ENCODE data around the gene TXNRD2. TPM values are rescaled to one million over a fixed set of nuclear protein-coding genes. Genes with fewer than 3 reads are reported as not detected.

TXNRD2 gene
- total and polyA plus RNA-seq, 8 donors: 9.6 to 41.6 (median 14.8) TPM

DNA sequence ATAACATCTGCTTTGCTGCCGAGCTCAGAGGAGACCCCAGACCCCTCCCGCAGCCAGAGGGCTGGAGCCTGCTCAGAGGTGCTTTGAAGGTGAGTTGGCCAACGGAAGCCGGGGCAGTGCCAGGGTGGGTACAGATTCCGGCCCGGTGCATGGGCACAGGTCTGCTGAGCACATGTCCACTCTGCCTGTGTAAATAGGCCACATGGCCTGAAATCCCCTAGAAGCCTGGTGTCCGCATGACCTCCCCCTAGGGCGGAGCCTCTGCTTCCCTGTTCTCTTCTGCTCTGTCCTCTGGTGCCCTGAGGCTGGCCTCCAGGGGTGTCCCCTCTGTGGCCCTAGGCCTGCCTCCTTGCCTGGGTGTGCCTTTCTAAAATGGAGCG lies 19.6 kb upstream of the TXNRD2 start:
- DNase-seq (peak in 2 of 6 donors; percentile 32 to 67), ATAC-seq (no peak), FAIRE-seq (no peak)
- intact Hi-C loops (cut with DNase I): no loop called here
- Histone ChIP-seq H3K9me3 (no peaks in the 10 kb centered on the region), H3K4me1 (peaks cover 2 to 39% (median 21%) of the 10 kb centered on the region in 3 donors), H3K27ac (peak overlapping the region in 1 of 4 donors; percentile 84), H3K4me3 (no peak overlapping the region), H3K36me3 (no peaks in the 10 kb centered on the region), H3K27me3 (no peaks in the 10 kb centered on the region)
- TF ChIP-seq, protein P1, sequence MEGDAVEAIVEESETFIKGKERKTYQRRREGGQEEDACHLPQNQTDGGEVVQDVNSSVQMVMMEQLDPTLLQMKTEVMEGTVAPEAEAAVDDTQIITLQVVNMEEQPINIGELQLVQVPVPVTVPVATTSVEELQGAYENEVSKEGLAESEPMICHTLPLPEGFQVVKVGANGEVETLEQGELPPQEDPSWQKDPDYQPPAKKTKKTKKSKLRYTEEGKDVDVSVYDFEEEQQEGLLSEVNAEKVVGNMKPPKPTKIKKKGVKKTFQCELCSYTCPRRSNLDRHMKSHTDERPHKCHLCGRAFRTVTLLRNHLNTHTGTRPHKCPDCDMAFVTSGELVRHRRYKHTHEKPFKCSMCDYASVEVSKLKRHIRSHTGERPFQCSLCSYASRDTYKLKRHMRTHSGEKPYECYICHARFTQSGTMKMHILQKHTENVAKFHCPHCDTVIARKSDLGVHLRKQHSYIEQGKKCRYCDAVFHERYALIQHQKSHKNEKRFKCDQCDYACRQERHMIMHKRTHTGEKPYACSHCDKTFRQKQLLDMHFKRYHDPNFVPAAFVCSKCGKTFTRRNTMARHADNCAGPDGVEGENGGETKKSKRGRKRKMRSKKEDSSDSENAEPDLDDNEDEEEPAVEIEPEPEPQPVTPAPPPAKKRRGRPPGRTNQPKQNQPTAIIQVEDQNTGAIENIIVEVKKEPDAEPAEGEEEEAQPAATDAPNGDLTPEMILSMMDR (IDR thresholded peaks at IDR 0.05): no peak
- 77 to 95% methylated on average over 9 of the region's 9 CpGs for WGBS, 2 donors

- FAIRE-seq: no peak
- Histone ChIP-seq H3K9me3 (no peaks in the 10 kb centered on the region), H3K4me3 (no peak overlapping the region), H3K27me3 (no peaks in the 10 kb centered on the region), H3K36me3 (no peaks in the 10 kb centered on the region), H3K4me1 (peaks cover 2 to 39% (median 21%) of the 10 kb centered on the region in 3 donors), H3K27ac (peak overlapping the region in 1 of 4 donors; percentile 77)
- intact Hi-C loops (cut with DNase I): no loop called here
- ATAC-seq: no peak
- DNase-seq: peak in 2 of 6 donors; percentile 39 to 40
- WGBS, 2 donors: 86 to 87% methylated on average over 12 of the region's 12 CpGs
- TF ChIP-seq, protein P1 (IDR thresholded peaks at IDR 0.05): no peak
Measured at GRCh38 chr22:19960491-19961200, 19.0 kb upstream of the TXNRD2 start.

DNA sequence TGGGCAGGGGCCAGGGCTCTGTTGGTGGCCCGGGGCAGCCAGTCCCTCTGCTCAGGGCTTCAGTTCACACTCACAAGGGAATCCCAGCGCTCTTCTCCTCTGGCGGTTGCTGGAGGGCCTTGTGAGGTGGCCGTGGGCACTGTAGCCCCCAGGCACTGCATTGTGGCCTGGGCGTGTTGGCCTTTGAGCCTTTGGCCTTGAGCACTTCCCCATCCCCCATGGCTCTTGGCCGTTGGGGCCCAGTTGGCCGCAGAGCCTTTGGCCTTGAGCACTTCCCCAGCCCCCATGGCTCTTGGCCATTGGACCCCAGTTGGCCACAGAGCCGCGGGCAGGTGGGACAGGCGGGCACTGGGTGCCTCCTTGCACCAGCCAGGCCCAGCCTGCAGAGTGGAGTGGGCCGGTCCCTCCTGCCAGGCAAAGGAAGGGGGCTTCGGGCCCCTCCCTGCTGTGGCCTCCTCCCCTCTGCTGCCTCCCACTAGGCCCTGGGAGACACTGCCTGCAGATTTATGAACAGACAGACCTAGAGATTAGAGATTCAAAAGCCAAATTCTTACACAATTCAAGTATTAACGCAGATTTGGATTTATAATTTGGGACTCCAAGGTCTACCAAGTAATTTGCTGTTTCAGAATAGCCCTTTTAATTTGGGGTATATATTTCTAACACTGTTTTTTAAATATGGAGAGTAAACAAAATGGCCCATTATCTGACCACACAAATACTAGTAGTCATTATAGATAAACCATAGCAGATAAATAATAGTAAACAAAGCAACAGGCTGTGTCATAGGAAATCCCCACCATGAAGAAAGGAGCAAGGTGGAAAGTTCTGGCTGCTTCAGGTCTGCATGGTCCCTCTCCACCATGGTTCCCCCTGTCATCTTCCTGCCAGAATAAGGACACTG lies 18.2 kb upstream of the TXNRD2 start:
- Histone ChIP-seq H3K27ac (peak overlapping the region in 1 of 4 donors; percentile 77), H3K27me3 (no peaks in the 10 kb centered on the region), H3K4me3 (peak overlapping the region in 2 of 4 donors; percentile 17 to 31), H3K4me1 (peaks cover 2 to 39% (median 21%) of the 10 kb centered on the region in 3 donors), H3K9me3 (no peaks in the 10 kb centered on the region), H3K36me3 (no peaks in the 10 kb centered on the region)
- intact Hi-C loops (cut with DNase I): no loop called here
- TF ChIP-seq, protein P1 (IDR thresholded peaks at IDR 0.05): no peak
- DNase-seq (peak in 3 of 6 donors; percentile 42 to 69 (median 62)), FAIRE-seq (no peak), ATAC-seq (peak in 1 of 4 donors; percentile 36)
- WGBS, 2 donors: 27 to 31% methylated on average over 7 to 13 of the region's 13 CpGs

DNA sequence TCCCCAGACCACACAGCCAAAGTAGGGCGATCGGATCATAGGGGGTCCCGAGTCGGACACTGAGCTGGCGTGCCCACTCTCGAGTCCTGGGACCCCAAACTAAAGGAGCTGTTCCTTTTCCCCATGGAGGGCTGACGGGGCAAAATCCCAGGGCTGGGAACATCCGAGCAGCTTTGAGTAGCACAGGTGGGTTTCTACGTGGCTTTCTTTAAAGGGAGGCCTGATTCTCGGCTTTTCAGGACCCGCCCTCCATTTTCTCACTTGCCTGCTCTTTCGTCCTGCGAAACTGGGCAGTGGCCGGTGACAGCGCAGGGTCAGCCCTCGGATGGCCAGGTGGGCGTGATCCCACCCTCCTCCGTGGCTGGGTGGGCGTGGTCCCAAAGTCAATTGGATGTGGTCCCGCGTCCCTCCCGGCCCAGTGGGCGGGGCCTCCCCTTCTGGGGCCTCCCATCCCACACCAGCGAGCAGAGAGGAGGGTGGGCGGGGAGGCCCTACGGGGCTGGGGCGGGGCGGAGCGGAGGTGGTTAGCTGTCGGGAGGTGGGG lies 17.5 kb upstream of the TXNRD2 start:
- intact Hi-C loops (cut with DNase I): no loop called here
- FAIRE-seq (no peak), ATAC-seq (peak; percentile 20 to 72 (median 49)), DNase-seq (peak; percentile 65 to 88 (median 85))
- no peaks in the 10 kb centered on the region for H3K27me3 ChIP-seq
- peak overlapping the region in 2 of 4 donors; percentile 22 to 77 for H3K27ac ChIP-seq
- H3K4me3 ChIP-seq: peak overlapping the region in 2 of 4 donors; percentile 17 to 31
- H3K9me3 ChIP-seq: no peaks in the 10 kb centered on the region
- TF ChIP-seq, protein P1 (IDR thresholded peaks at IDR 0.05): no peak
- WGBS, 2 donors: 29 to 37% methylated on average over 26 to 30 of the region's 30 CpGs
- no peaks in the 10 kb centered on the region for H3K36me3 ChIP-seq
- peaks cover 2 to 39% (median 24%) of the 10 kb centered on the region in 3 donors for H3K4me1 ChIP-seq
